ENCODE data around the gene RRP12. TPM values are rescaled to one million over a fixed set of nuclear protein-coding genes. Genes with fewer than 3 reads are reported as not detected.

RRP12 gene
- total and polyA plus RNA-seq, 2 of the 4 experiments (the other 2 are of a cell fraction): 21.5 to 23.3 TPM

- Histone ChIP-seq H3K27ac (ENCODE audit: insufficient read depth, low read length) (no peak overlapping the region), H4K20me1 (ENCODE audit: insufficient read depth, low read length) (no peaks in the 10 kb centered on the region; the same call in 1 of the 2 replicates), H2BK120ac (ENCODE audit: low read depth, low read length) (no peak overlapping the region), H3K9me3 (ENCODE audit: control insufficient read depth, insufficient read depth, low read length) (no peaks in the 10 kb centered on the region), H4K8ac (ENCODE audit: low read depth in 2 of 2, low read length in 2 of 2) (no peak overlapping the region), H3K4me2 (ENCODE audit: low read depth, low read length) (no peak overlapping the region), H2AK5ac (ENCODE audit: low read depth, low read length) (no peak overlapping the region), H4K5ac (ENCODE audit: low read depth, low read length) (no peak overlapping the region), H3K14ac (replicated peaks; ENCODE audit: low read depth, low read length) (no peak overlapping the region), H2AK9ac (replicated peaks; ENCODE audit: low read depth, low read length, poor library complexity) (no peak overlapping the region), H3K23ac (ENCODE audit: low read depth, low read length) (no peak overlapping the region), H3K79me1 (ENCODE audit: low read depth in 1 of 2, low read length in 2 of 2) (no peaks in the 10 kb centered on the region), H2AFZ (replicated peaks; ENCODE audit: low read length, poor library complexity) (no peak overlapping the region), H3K9ac (ENCODE audit: low read depth, low read length) (no peak overlapping the region), H3K18ac (ENCODE audit: low read depth, low read length) (no peak overlapping the region), H2BK15ac (ENCODE audit: low read depth, low read length) (no peak overlapping the region), H3K27me3 (ENCODE audit: control insufficient read depth, insufficient read depth, low read length) (no peaks in the 10 kb centered on the region), H3K9me1 (ENCODE audit: insufficient read depth, low read length) (no peaks in the 10 kb centered on the region), H3K36me3 (ENCODE audit: control insufficient read depth, insufficient read depth, low read length) (peaks cover 59% of the 10 kb centered on the region), H3K4ac (ENCODE audit: low read depth, low read length) (no peak overlapping the region), H2BK20ac (ENCODE audit: low read depth, low read length) (no peak overlapping the region), H4K91ac (ENCODE audit: insufficient read depth, low read depth, low read length) (no peak overlapping the region), H3K4me1 (ENCODE audit: control insufficient read depth, insufficient read depth, low read length) (no peaks in the 10 kb centered on the region), H3K4me3 (ENCODE audit: insufficient read depth, low read depth, low read length) (no peak overlapping the region), H2BK5ac (ENCODE audit: low read depth, low read length, poor library complexity, severe bottlenecking) (no peak overlapping the region), H3K56ac (ENCODE audit: extremely low read depth, insufficient read depth, low read length) (no peak overlapping the region)
- WGBS, 2 experiments (ENCODE audit: extremely low coverage in 2 of 2, insufficient read length in 1 of 2): 89% methylated on average over 5 of the region's 10 CpGs; no CpG with 5 or more reads in 1 of the 2 experiments
- no peak for TF ChIP-seq POLR2A (IDR thresholded peaks at IDR 0.05; ENCODE audit: low read depth, low read length)
- TF ChIP-seq MAFK (IDR thresholded peaks at IDR 0.05; ENCODE audit: low read depth, low read length): no peak
- TF ChIP-seq NFE2L2 (IDR thresholded peaks at IDR 0.05; ENCODE audit: low read depth, low read length): no peak
- no peak for TF ChIP-seq CEBPB (IDR thresholded peaks at IDR 0.05; ENCODE audit: low read depth, low read length)
- TF ChIP-seq RAD21 (IDR thresholded peaks at IDR 0.05; ENCODE audit: low read length): no peak
- no peak for TF ChIP-seq CHD1 (IDR thresholded peaks at IDR 0.05; ENCODE audit: low read depth, low read length)
- no peak for TF ChIP-seq MXI1 (IDR thresholded peaks at IDR 0.05; ENCODE audit: borderline replicate concordance, low read depth, low read length)
- TF ChIP-seq MAZ (IDR thresholded peaks at IDR 0.05; ENCODE audit: borderline replicate concordance, low read depth, low read length): no peak
- TF ChIP-seq RFX5 (IDR thresholded peaks at IDR 0.05; ENCODE audit: low read depth, low read length): no peak
- no peak for ATAC-seq (ENCODE audit: low read depth)
- ChIA-PET POLR2A (ENCODE audit: unreplicated experiment) (no interaction called here), CTCF (no interaction called here)
- intact Hi-C loops (cut with micrococcal nuclease): no loop called here
- dilution Hi-C loops (cut with HindIII; ENCODE audit: low sequenced_read_pairs, unreplicated experiment): no loop called here
- DNase-seq: no peak
- BruUV-seq (replicated peaks): no TSS peak
- in situ Hi-C loops (cut with MboI; ENCODE audit: low sequenced_read_pairs): no loop called here
Measured at GRCh38 chr10:97373456-97373855, 27.7 kb downstream of the RRP12 start.

All from IMR-90 (cell line).